Fibroblast of pulmonary artery (primary cell): ENCODE results near the gene ACTC1.

Experiments used
- DNase-seq: peaks from one replicate; pipeline ENCODE4 v3.0.0-alpha.2; 2010; ENCODE audit warnings: low read depth
- H3K4me3 ChIP-seq: replicated peaks from 2 replicates; pipeline ENCODE4 v1.5.1; 2011; ENCODE audit warnings: low read depth, mild to moderate bottlenecking, control low read depth, low read length, moderate library complexity
- CTCF ChIP-seq: IDR thresholded peaks from 2 replicates; pipeline ENCODE4 v1.5.1; 2011; ENCODE audit warnings: mild to moderate bottlenecking, control low read depth, low read length, inconsistent platforms; ENCODE audit errors: missing control alignments

The ACTC1 gene

GRCh38 chr15:34795267-34796081 is at the start of gene ACTC1:
Gene ACTC1, minus strand, starts transcription at chr15:34795549. Its CDS starts 741 bp downstream, at chr15:34794808.
- peak; percentile 39 for DNase-seq
- no peak for TF ChIP-seq CTCF
- no peak within 1 kb of the TSS for H3K4me3 ChIP-seq

GRCh38 chr15:34841262-34841725 is 45.9 kb upstream of the ACTC1 start:
- DNase-seq: no peak
- H3K4me3 ChIP-seq: no peak overlapping the region

GRCh38 chr15:34838282-34838681 is 42.9 kb upstream of the ACTC1 start:
- DNase-seq: no peak
- no peak for TF ChIP-seq CTCF
- H3K4me3 ChIP-seq: no peak overlapping the region

More at GRCh38 chr15:34841262-34841725, 45.9 kb upstream of the ACTC1 start:
- TF ChIP-seq CTCF: no peak

GRCh38 chr15:34837246-34838016 is 42.1 kb upstream of the ACTC1 start:
- H3K4me3 ChIP-seq: no peak overlapping the region
- no peak for TF ChIP-seq CTCF
- peak; percentile 64 for DNase-seq

GRCh38 chr15:34828145-34828911 is 33.0 kb upstream of the ACTC1 start:
- H3K4me3 ChIP-seq: no peak overlapping the region
- no peak for DNase-seq
- no peak for TF ChIP-seq CTCF

- no peak for DNase-seq
- TF ChIP-seq CTCF: no peak
- no peak overlapping the region for H3K4me3 ChIP-seq
Observed at GRCh38 chr15:34821831-34822230, 26.5 kb upstream of the ACTC1 start.
